IgD-negative memory B cell (primary cell): Measurements from ENCODE around the gene NXF1. TPM values are rescaled to one million over a fixed set of nuclear protein-coding genes. Genes with fewer than 3 reads are reported as not detected.
"Not testable (repeated sequence)": the region's sequence is repeated elsewhere in the genome, so short reads cannot be mapped to it uniquely, and the experiment has no call there.

Experiments used
- H3K27ac Mint-ChIP-seq, 3 donors: one replicate each; pipeline ENCODE4 v1.8.0; 2020 to 2022; ENCODE audit warnings: mild to moderate bottlenecking in 3 of 3, mixed read lengths in 3 of 3, moderate library complexity in 1 of 3
- H3K27me3 Mint-ChIP-seq: one replicate; pipeline ENCODE4 v1.8.0; 2021; ENCODE audit warnings: mixed read lengths
- H3K36me3 Mint-ChIP-seq: one replicate; pipeline ENCODE4 v1.8.0; 2020; ENCODE audit warnings: mild to moderate bottlenecking, mixed read lengths
- H3K4me1 Mint-ChIP-seq, 3 donors: one replicate each; pipeline ENCODE4 v1.8.0; 2020 to 2022; ENCODE audit warnings: mixed read lengths in 3 of 3, mild to moderate bottlenecking in 1 of 3
- H3K4me3 Mint-ChIP-seq, 4 donors: one replicate each; pipeline ENCODE4 v1.8.0; 2020 to 2022; ENCODE audit warnings: mild to moderate bottlenecking in 4 of 4, mixed read lengths in 4 of 4, moderate library complexity in 3 of 4
- H3K9me3 Mint-ChIP-seq, 3 donors: one replicate each; pipeline ENCODE4 v1.8.0; 2020 to 2021; ENCODE audit warnings: mixed read lengths in 3 of 3, mild to moderate bottlenecking in 1 of 3
- polyA plus RNA-seq: library from polyadenylated mRNA; unstranded; fragments of 300-500 nt; fragmentation: Illumina TruSeq; gene quantifications from one replicate; pipeline ENCODE4 v1.2.3, GENCODE V29; 2021

NXF1 gene
- polyA plus RNA-seq, 1 donor from 2014 or later, result 67.6 TPM

DNA sequence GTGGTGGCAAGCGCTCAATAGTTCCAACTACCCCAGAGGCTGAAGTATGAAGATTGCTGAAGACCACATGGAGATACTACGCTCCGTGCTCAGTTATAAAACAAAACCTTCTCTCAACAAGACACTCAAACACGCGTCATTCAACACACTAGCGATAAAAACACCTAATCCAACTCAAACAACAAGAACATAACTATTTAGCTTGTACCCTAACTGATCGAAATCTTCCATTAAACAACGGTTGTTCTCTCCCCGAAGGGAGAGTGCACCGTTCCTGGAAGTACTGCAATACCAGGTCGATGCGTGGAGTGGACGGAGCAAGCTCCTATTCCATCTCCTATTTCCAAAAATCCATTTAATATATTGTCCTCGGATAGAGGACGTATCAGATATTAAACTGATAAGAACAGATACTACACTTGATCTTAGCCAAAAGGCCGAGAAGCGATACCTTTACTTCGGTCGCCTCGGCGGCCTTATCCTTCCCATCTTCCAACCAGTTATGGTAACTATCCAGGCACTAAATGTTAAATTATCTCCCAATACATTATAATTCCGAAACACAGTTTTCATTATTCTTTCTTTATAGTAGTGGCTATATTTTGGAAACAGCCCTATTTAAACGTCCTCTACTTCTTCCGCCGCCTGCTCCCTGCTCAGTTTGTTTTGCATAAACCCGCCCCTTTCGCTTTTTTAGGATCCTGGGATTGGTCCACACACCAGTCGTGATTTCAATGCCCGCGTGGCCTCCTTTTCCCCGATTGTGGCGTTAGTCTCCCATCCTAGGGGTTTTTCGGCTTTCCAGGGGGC, 36.3 kb upstream of the NXF1 start:
- H3K27ac Mint-ChIP-seq, result no peak overlapping the region

DNA sequence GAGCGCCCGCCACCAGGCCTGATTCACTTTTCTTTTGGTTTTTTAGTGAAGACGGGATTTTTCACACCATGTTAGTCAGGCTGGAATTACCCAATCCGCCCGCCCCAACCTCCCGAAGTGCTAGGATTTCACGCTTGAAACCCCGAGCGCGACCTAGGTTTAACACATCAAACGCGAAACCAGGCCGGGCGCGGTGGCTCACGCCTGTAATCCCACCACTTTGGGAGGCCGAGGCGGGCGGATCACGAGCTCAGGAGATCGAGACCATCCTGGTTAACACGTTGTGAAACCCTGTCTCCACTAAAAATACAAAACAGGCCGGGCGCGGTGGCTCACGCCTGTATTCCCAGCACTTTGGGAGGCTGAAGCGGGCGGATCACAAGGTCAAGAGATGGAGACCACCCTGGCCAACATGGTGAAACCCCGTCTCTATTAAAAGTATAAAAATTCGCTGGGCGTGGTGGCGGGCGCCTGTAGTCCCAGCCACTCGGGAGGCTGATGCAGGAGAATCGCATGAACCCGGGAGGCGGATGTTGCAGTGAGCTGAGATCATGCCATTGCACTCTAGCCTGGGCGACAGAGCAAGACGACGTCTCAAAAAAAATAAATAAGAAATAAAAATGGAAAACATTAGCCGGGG, 35.6 kb upstream of the NXF1 start:
- peaks cover 7 to 13% (median 11%) of the 10 kb centered on the region in 3 donors for H3K4me1 Mint-ChIP-seq

More for the DNA sequence above, 36.3 kb upstream of the NXF1 start:
- Mint-ChIP-seq H3K4me1 (peaks cover 7 to 11% (median 11%) of the 10 kb centered on the region in 3 donors), H3K9me3 (no peaks in the 10 kb centered on the region), H3K4me3 (no peak overlapping the region), H3K36me3 (no peaks in the 10 kb centered on the region), H3K27me3 (no peaks in the 10 kb centered on the region)

DNA sequence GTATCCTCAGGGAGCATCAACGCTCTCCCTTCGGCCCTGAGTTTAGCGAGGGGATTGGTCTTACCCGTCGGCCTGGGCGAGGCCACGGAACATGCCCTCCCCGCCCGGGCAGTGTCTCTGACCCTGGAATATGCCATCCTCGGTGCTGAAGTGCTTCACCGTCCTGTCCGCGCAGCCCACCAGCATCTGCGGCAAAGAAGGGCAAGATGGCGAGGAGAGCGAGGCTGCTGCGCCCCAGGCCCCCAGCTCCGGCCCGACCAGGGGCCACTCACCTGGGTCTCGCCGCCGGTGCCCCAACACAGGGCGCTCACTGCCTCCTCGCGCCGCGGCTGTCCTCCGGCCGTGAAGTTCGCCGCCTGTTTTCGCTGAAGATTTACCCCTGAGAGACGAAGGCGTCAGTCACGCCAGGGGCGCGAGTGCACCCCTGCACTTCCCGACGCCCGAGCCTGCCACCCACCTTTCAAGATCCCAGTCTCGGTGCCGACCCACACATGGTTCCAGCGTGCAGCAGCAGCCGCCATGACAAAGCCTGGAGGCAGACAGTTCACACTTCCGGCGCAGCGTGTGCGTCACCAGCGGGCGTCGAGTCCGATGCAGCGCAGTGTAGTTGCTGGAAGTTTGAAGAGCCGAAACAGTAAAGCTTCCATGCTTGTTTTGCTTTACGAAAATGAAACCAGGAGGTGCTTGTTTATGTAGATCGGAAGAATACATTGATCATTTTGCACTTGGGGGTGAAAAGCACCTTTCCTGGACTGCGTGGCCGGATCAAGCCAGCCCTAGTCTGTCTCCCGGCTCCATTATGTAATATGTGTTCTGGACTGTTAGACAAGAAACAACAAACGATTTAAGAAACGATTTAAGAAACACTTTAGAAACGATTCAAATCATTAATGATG, 34.1 kb upstream of the NXF1 start, which contains the start of gene WDR74:
Gene WDR74, minus strand, starts transcription at position 541 of the 896 bp plus-strand sequence. Its CDS starts 20 bp downstream, at position 521.
- H3K36me3 Mint-ChIP-seq, result peaks cover 5% of the 10 kb centered on the region
- no peaks in the 10 kb centered on the region for H3K27me3 Mint-ChIP-seq
- H3K27ac Mint-ChIP-seq, result no peak within 1 kb of the TSS
- H3K9me3 Mint-ChIP-seq, result no peaks in the 10 kb centered on the region
- peaks cover 11 to 14% (median 12%) of the 10 kb centered on the region in 3 donors for H3K4me1 Mint-ChIP-seq
- H3K4me3 Mint-ChIP-seq, result no peak within 1 kb of the TSS

More for the DNA sequence above, 35.6 kb upstream of the NXF1 start:
- not testable (repeated sequence) for H3K9me3 Mint-ChIP-seq, H3K27me3 Mint-ChIP-seq, H3K36me3 Mint-ChIP-seq, H3K4me3 Mint-ChIP-seq, H3K27ac Mint-ChIP-seq

DNA sequence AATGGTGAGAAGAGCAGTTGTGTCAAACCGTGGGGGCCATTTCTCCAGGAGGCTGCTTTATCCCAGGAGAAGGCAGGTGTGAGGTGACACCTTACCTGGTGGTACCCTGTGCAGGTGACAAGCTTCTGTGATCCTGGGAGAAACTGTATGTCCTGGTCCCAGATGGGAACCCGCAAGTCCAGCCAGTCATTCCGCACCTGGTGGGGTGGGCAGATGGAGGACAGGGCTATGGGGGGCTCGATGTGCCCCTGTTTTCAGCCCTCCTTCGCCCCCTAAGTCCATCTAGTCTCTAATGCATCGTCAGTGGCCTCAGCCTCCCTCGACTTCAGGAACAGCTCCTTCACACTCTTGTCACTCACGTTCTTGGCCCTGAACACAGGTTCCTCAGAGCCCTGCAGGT, 30.1 kb upstream of the NXF1 start:
- H3K27ac Mint-ChIP-seq, result peak overlapping the region in 1 of 3 donors; percentile 41
- no peaks in the 10 kb centered on the region for H3K27me3 Mint-ChIP-seq
- no peaks in the 10 kb centered on the region for H3K9me3 Mint-ChIP-seq
- peaks cover 9% of the 10 kb centered on the region for H3K36me3 Mint-ChIP-seq
- peak overlapping the region in 1 of 4 donors; percentile 10 for H3K4me3 Mint-ChIP-seq
- peaks cover 18 to 31% (median 31%) of the 10 kb centered on the region in 3 donors for H3K4me1 Mint-ChIP-seq

DNA sequence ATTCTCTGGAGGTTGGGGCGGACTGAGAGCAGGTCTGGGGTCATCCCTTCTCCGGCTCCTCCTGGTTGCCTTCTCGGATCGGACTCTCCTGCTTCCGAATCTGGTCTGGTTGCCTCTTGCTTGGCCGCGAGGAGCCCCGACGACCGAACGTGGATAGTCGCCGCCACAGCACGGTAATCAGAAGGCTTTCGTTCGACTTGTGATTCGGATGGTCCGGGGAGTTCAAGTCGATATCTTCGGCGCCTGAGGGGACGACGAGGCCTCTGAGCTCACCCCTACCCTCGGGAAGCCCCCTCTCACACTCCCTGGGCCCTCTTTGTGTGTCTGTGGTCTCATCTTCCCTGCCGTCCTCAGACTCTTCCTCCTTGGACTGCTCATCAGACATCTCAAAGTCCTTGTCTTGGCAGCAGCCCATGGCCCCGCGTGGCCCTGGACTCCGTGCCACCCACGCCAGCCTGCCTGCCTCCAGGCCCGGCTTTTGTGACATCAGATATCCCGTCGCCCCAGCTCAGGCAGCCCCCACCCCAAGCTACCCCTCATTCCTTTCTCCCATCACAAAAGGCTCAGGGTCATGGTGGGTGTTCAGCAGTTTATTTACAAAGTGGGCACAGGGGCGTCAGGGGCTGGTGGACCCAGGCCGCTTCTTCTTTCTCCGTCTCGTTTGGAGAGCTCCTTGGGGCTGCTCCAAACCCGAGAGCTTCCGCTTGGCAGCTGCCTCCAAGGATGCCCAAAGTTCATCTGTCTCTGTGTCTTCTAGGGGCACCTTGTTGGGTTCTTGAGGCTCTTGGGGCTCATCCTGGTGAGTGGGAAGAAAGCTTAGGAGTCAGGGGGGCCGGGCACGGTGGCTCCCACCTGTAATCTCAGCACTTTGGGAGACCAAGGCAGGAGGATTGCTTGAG, 27.3 kb upstream of the NXF1 start, which contains the start of gene TEX54:
Gene TEX54, minus strand, starts transcription at position 506 of the 899 bp plus-strand sequence.
- H3K9me3 Mint-ChIP-seq, result no peaks in the 10 kb centered on the region
- peaks cover 17 to 28% (median 27%) of the 10 kb centered on the region in 3 donors for H3K4me1 Mint-ChIP-seq
- H3K27me3 Mint-ChIP-seq, result no peaks in the 10 kb centered on the region
- H3K4me3 Mint-ChIP-seq, result peak within 1 kb of the TSS; percentile 93 to 100 (median 96)
- peak within 1 kb of the TSS; percentile 94 to 99 (median 99) for H3K27ac Mint-ChIP-seq
- H3K36me3 Mint-ChIP-seq, result peaks cover 11% of the 10 kb centered on the region

DNA sequence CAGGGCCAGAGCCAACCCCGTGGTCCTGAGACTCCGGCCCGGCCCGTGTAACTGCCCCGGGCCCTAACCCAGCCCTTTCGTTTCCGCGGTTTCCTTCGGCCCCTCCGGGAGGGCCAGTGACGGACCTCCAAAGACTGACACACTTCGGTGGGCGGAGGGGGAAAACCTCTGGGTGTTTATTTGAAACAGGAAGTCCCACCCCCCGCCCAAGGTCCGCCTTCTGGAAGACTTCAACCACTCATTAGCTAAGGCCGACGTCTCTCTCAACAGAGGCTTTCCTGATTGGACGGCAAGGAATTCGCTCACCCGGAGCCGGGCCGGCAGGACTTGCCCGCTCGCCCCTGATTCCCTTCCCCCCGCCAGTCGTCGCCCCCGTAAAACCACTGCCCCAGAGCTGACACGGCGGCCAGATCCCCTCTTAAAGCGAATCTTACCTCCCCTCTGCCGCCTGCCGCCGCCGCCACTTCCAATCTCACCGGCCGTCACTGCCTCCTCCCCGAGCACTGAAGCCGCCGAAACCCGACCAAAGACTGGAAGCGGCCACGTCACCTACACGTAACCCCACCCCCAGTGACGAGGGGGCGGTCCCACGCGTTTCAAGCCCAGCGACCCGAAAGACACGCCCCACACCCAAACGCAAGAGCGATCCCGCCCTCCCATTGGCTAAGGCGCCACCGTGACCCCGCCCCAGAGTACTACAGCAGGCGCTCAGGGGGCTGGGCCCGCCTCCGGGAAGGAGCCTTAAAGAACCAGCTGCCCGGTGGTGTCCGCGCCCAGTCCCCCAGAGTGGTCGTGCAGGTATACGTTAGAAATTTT, 26.5 kb upstream of the NXF1 start, which contains the start of gene STX5:
Gene STX5, minus strand, starts transcription at position 532 of the 816 bp plus-strand sequence. CDS start 808 bp downstream, outside the sequence.
- H3K9me3 Mint-ChIP-seq, result no peaks in the 10 kb centered on the region
- peaks cover 11% of the 10 kb centered on the region for H3K36me3 Mint-ChIP-seq

DNA sequence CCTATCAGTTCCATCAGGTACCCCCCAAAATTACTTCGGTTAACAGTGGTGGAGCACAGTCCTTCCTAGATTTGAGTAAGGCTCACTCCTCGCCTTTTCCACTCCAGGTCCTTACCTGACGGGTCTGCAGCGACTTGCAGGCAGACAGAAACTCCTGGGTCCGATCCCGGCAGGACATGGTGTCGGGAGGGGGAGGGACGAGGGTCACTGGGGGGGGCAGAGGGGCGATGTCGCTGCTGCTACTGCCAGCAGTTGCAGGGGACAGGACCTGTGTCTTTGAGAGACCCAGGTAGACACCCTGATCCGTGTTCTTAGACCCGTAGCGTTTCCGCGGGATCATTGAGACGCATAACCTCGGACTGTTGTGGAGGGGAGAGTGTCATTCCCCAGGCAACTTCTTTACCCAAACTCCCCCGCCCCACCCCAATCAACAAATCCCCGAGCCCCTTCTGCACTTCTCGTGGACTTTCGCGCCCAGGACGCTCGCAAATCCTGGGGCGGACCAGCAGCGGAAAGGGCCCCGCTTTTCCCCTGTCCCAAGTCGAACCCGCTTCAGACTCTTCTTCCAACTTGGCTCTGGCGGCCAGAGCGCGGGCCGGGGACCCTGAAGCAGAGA, 25.8 kb upstream of the NXF1 start:
- H3K36me3 Mint-ChIP-seq, result peaks cover 11% of the 10 kb centered on the region
- no peaks in the 10 kb centered on the region for H3K27me3 Mint-ChIP-seq
- H3K27ac Mint-ChIP-seq, result peak overlapping the region; percentile 94 to 99 (median 99)
- H3K4me3 Mint-ChIP-seq, result peak overlapping the region; percentile 93 to 100 (median 96)
- H3K4me1 Mint-ChIP-seq, result peaks cover 17 to 28% (median 22%) of the 10 kb centered on the region in 3 donors
- H3K9me3 Mint-ChIP-seq, result no peaks in the 10 kb centered on the region

More for the DNA sequence above, 26.5 kb upstream of the NXF1 start, which contains the start of gene STX5:
- Mint-ChIP-seq H3K27ac (peak within 1 kb of the TSS; percentile 94 to 99 (median 99)), H3K4me3 (peak within 1 kb of the TSS; percentile 93 to 100 (median 96)), H3K27me3 (no peaks in the 10 kb centered on the region), H3K4me1 (peaks cover 17 to 28% (median 25%) of the 10 kb centered on the region in 3 donors)

DNA sequence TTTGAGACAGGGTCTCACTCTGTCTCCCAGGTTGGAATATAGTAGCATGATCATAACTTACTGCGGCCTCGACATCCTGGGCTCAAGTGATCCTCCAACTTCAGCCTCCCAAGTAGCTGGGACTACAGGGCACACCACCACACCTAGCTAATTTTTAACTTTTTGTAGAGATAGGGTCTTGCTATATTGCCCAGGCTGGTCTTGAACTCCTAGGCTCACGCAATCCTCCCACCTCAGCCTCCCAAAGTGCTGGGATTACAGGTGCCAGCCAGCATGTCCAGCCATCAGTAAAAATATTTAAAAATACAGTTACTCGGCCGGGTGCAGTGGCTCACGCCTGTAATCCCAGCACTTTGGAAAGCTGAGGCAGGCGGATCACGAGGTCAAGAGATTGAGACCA, 22.9 kb upstream of the NXF1 start:
- H3K9me3 Mint-ChIP-seq, H3K27me3 Mint-ChIP-seq, H3K36me3 Mint-ChIP-seq: not testable (repeated sequence)
- Mint-ChIP-seq H3K4me1 (peaks cover 15 to 17% (median 17%) of the 10 kb centered on the region in 3 donors), H3K27ac (peak overlapping the region in 1 of 3 donors; percentile 74), H3K4me3 (peak overlapping the region in 2 of 4 donors; percentile 27 to 46)

DNA sequence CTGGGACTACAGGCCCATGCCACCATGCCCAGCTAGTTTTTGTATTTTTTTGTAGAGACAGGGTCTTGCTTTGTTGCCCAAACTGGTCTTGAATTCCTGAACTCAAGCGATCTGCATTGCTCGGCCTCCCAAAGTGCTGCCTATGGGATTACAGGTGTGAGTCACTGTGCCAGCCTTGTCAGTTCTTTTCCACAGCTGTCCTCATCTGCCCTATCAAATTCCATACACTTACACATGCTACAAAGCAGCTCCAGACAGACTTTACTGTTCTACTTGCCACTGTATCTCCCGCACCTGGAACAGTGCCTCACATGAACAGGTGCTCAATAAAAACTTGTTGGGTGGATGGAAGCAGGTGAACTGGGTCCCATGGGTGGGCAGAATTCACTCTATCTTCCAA, 18.4 kb upstream of the NXF1 start:
- Mint-ChIP-seq H3K4me3 (peak overlapping the region in 1 of 4 donors; percentile 5), H3K27ac (no peak overlapping the region)

DNA sequence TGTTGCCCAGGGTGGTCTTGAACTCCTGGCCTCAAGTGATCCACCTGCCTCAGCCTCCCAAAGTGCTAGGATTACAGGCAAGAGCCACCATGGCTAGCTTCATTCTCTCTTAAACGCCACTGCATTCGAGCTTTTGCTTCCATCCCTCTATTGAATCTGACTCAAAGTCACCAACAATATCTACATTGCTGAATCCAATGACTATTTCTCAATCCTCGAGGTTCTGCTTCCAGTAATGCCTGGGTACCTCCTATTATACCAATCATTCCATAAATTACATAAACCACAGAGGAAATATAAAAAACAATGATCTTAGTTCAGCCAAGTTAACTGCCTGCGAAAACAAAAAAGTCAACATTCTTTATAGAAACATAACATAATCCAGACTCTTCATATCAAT, 11.9 kb upstream of the NXF1 start:
- no peaks in the 10 kb centered on the region for H3K4me1 Mint-ChIP-seq
- no peak overlapping the region for H3K4me3 Mint-ChIP-seq
- no peaks in the 10 kb centered on the region for H3K27me3 Mint-ChIP-seq
- no peaks in the 10 kb centered on the region for H3K9me3 Mint-ChIP-seq
- no peak overlapping the region for H3K27ac Mint-ChIP-seq
- peaks cover 6% of the 10 kb centered on the region for H3K36me3 Mint-ChIP-seq

More for the DNA sequence above, 18.4 kb upstream of the NXF1 start:
- Mint-ChIP-seq H3K9me3 (no peaks in the 10 kb centered on the region), H3K36me3 (peaks cover 8% of the 10 kb centered on the region), H3K4me1 (peaks cover 2 to 4% (median 4%) of the 10 kb centered on the region in 3 donors), H3K27me3 (no peaks in the 10 kb centered on the region)

DNA sequence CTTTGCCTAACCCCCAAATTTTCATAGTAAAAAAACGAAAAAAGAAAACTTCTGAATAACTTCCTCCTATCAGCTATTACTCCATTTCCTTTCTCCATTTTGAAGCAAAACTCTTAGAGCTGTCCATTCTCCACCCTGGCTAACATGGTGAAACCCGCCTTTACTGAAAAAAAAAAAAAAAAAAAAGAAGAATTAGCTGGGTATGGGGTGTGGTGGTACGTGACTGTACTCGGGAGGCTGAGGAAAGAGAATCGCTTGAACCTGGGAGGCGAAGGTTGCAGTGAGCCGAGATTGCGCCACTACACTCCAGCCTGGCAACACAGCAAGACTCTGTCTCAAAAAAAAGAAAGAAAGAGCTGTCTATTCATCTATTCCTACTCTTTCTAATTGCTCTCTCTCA, 11.3 kb upstream of the NXF1 start:
- Mint-ChIP-seq H3K36me3 (peaks cover 6% of the 10 kb centered on the region), H3K27me3 (no peaks in the 10 kb centered on the region), H3K4me3 (no peak overlapping the region), H3K4me1 (peaks cover 0 to 2% (median 0%) of the 10 kb centered on the region in 3 donors), H3K27ac (no peak overlapping the region), H3K9me3 (no peaks in the 10 kb centered on the region)

DNA sequence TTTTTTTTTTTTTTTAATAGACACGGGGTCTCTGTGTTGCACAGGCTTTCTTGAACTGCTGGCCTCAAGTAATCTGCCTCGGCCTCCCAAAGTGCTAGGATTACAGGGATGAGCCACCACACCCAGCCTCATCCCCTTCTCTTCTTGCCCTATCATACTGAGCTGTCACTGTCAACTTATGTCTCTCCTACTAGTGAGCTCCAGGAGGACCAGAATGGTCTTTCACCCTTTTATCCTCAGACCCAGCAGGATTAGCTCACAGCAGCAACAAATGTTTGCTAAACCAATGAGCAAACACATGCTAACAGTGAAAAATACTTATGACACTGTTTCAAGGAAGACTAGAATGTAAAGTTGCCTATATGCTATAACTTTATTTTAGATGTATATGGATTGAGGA, 6.4 kb upstream of the NXF1 start:
- Mint-ChIP-seq H3K27me3 (no peaks in the 10 kb centered on the region), H3K4me3 (peak overlapping the region in 1 of 4 donors; percentile 52), H3K4me1 (peaks cover 0 to 8% (median 2%) of the 10 kb centered on the region in 3 donors), H3K9me3 (no peaks in the 10 kb centered on the region), H3K27ac (peak overlapping the region in 2 of 3 donors; percentile 1 to 78), H3K36me3 (no peaks in the 10 kb centered on the region)
